ENCODE results near the gene LRRK2. TPM values are rescaled to one million over a fixed set of nuclear protein-coding genes. Genes with fewer than 3 reads are reported as not detected.
"Not testable (repeated sequence)": the region's sequence is repeated elsewhere in the genome, so short reads cannot be mapped to it uniquely, and the experiment has no call there.

LRRK2 gene
- total RNA-seq, 1 experiment from 2014 or later, result 0.33 TPM

DNA sequence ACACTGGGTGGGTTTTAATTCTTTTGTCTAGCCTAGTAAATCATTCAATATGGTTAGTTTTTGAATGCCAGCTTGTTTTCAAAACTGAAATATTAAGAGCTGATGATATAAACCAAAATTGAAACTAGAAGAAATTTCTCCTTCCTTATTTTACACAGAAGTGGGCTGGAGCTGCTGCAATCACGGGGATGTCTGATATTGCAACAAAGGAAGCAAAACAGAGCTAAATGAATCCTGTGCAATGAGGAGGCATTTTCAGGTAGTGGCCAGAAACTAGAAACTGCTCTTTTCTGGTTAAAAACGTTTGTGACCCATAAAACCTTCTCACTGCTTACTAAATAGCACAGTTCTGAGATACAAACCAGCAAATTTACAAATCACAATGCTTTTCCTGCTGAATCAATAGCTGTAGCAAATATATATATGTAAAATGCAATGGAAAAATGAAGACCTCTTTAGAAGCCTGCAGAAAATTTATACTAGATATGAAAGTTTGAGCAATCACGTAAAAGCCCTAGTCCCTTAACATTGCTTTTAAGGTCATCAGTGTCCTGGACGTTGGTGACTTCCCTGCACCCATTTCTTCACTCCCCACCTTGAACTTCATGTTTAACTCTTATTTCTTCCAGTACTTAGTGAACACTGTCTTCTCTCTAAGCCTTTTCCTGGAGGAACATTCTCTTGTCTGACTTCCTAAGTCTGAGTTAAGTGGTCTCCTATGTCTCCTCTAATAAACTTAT is 15.9 kb upstream of the LRRK2 start:
- Histone ChIP-seq H4K20me1 (ENCODE audit: low read length) (no peaks in the 10 kb centered on the region), H3K27me3 (ENCODE audit: low read length) (no peaks in the 10 kb centered on the region), H3F3A (ENCODE audit: low read length, unreplicated experiment) (no peaks in the 10 kb centered on the region), H3K9me2 (replicated peaks; ENCODE audit: low read length) (no peaks in the 10 kb centered on the region), H3K9ac (ENCODE audit: low read length) (no peak overlapping the region), H3K79me2 (ENCODE audit: low read length) (no peaks in the 10 kb centered on the region), H3K27ac (ENCODE audit: low read length) (no peak overlapping the region), H3K36me3 (ENCODE audit: low read depth, low read length) (no peaks in the 10 kb centered on the region), H3K4me3 (ENCODE audit: low read length) (no peak overlapping the region), H3K4me1 (ENCODE audit: insufficient read depth, low read length) (no peaks in the 10 kb centered on the region), H2AFZ (ENCODE audit: low read length) (no peak overlapping the region), H3K4me2 (ENCODE audit: low read length) (no peak overlapping the region), H3K9me3 (ENCODE audit: low read length) (no peaks in the 10 kb centered on the region)
- no TSS peak for BruUV-seq (replicated peaks)
- no peak for ATAC-seq
- DNase-seq, result no peak
- CTCF ChIA-PET, result interaction anchor here (0.5 kb wide), 1 partner anchor 86 kb away, joined by 3 read pairs; no protein-coding TSS in a partner anchor
- POLR2A ChIA-PET (ENCODE audit: unreplicated experiment), result no interaction called here
- no peak for TF ChIP-seq EZH2phosphoT487 (IDR thresholded peaks at IDR 0.05; ENCODE audit: borderline replicate concordance, low read length)
- TF ChIP-seq EZH2 (IDR thresholded peaks at IDR 0.05; ENCODE audit: low read length, unreplicated experiment), result no peak
- no peak for TF ChIP-seq CTCF (conservative IDR thresholded peaks at IDR 0.05; ENCODE audit: low read depth, low read length)
- intact Hi-C loops (cut with micrococcal nuclease), result no loop called here

- BruUV-seq (replicated peaks), result no TSS peak
- H3K27ac ChIP-seq (ENCODE audit: low read length), result no peak overlapping the region
- no peaks in the 10 kb centered on the region for H3K9me2 ChIP-seq (replicated peaks; ENCODE audit: low read length)
- H3K79me2 ChIP-seq (ENCODE audit: low read length), result no peaks in the 10 kb centered on the region
- no peak overlapping the region for H3K4me2 ChIP-seq (ENCODE audit: low read length)
- H2AFZ ChIP-seq (ENCODE audit: low read length), result no peak overlapping the region
- DNase-seq (no peak), ATAC-seq (no peak)
- H3K4me1 ChIP-seq (ENCODE audit: insufficient read depth, low read length), result no peaks in the 10 kb centered on the region
- H3K27me3 ChIP-seq (ENCODE audit: low read length), result no peaks in the 10 kb centered on the region
- ChIA-PET CTCF (no interaction called here), POLR2A (ENCODE audit: unreplicated experiment) (no interaction called here)
- H4K20me1 ChIP-seq (ENCODE audit: low read length), result no peaks in the 10 kb centered on the region
- no peaks in the 10 kb centered on the region for H3K36me3 ChIP-seq (ENCODE audit: low read depth, low read length)
- no peaks in the 10 kb centered on the region for H3K9me3 ChIP-seq (ENCODE audit: low read length)
- no peaks in the 10 kb centered on the region for H3F3A ChIP-seq (ENCODE audit: low read length, unreplicated experiment)
- intact Hi-C loops (cut with micrococcal nuclease), result no loop called here
- H3K9ac ChIP-seq (ENCODE audit: low read length), result no peak overlapping the region
- TF ChIP-seq CTCF (conservative IDR thresholded peaks at IDR 0.05; ENCODE audit: low read depth, low read length), result no peak
- TF ChIP-seq EZH2 (IDR thresholded peaks at IDR 0.05; ENCODE audit: low read length, unreplicated experiment), result no peak
- no peak for TF ChIP-seq EZH2phosphoT487 (IDR thresholded peaks at IDR 0.05; ENCODE audit: borderline replicate concordance, low read length)
- H3K4me3 ChIP-seq (ENCODE audit: low read length), result no peak overlapping the region
These were observed 14.9 kb upstream of the LRRK2 start for GRCh38 chr12:40209886-40210285.

DNA sequence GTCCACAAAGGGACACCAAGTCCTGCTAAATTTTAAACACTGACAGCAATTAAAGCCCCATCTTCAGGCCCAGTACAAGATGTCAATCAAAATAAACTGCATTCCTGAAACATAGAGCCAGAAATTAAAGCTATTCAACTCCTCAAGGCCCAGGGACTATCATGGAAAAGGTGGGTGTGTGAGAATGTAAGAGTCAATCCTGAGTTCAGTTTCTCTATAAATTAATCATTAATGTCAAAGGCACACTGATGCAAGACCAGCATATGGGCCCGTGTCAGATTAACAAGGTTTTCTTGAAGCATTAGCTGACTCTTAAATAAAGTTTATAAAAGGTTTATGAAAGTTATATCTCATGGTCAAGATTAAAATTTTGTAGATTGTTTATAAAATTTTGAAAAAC is 13.6 kb upstream of the LRRK2 start:
- ATAC-seq; H3K27ac ChIP-seq (ENCODE audit: low read length); CTCF ChIA-PET; H3K27me3 ChIP-seq (ENCODE audit: low read length); H3K9me2 ChIP-seq (replicated peaks; ENCODE audit: low read length); H3F3A ChIP-seq (ENCODE audit: low read length, unreplicated experiment); H4K20me1 ChIP-seq (ENCODE audit: low read length); BruUV-seq (replicated peaks); H2AFZ ChIP-seq (ENCODE audit: low read length); intact Hi-C loops (cut with micrococcal nuclease); H3K4me2 ChIP-seq (ENCODE audit: low read length); H3K4me1 ChIP-seq (ENCODE audit: insufficient read depth, low read length); DNase-seq; H3K9ac ChIP-seq (ENCODE audit: low read length); POLR2A ChIA-PET (ENCODE audit: unreplicated experiment); H3K9me3 ChIP-seq (ENCODE audit: low read length); H3K36me3 ChIP-seq (ENCODE audit: low read depth, low read length); H3K4me3 ChIP-seq (ENCODE audit: low read length); H3K79me2 ChIP-seq (ENCODE audit: low read length): not testable (repeated sequence)
